Activated T-cell treated with anti-CD3 and anti-CD28 coated beads, Interleukin-2, amount 50 U/mL, for 24 hours (primary cell): ENCODE data around the gene CTNNA3.
"Not testable (repeated sequence)": the region's sequence is repeated elsewhere in the genome, so short reads cannot be mapped to it uniquely, and the experiment has no call there.

ENCODE experiments used
- DNase-seq: peaks from one replicate; pipeline ENCODE4 v3.0.0-alpha.2; 2020
- H3K27ac Mint-ChIP-seq: 2 replicates; pipeline ENCODE4 v1.8.0; 2020; ENCODE audit warnings: mild to moderate bottlenecking, mixed read lengths
- H3K27me3 Mint-ChIP-seq: 2 replicates; pipeline ENCODE4 v1.8.0; 2020; ENCODE audit warnings: mixed read lengths
- H3K36me3 Mint-ChIP-seq: 2 replicates; pipeline ENCODE4 v1.8.0; 2020; ENCODE audit warnings: low read depth, mixed read lengths
- H3K4me1 Mint-ChIP-seq: 2 replicates; pipeline ENCODE4 v1.8.0; 2020; ENCODE audit warnings: low read depth, mixed read lengths
- H3K4me3 Mint-ChIP-seq: 2 replicates; pipeline ENCODE4 v1.8.0; 2020; ENCODE audit warnings: mild to moderate bottlenecking, moderate library complexity, mixed read lengths
- H3K9me3 Mint-ChIP-seq: 2 replicates; pipeline ENCODE4 v1.8.0; 2020; ENCODE audit warnings: mixed read lengths

Gene CTNNA3

DNA sequence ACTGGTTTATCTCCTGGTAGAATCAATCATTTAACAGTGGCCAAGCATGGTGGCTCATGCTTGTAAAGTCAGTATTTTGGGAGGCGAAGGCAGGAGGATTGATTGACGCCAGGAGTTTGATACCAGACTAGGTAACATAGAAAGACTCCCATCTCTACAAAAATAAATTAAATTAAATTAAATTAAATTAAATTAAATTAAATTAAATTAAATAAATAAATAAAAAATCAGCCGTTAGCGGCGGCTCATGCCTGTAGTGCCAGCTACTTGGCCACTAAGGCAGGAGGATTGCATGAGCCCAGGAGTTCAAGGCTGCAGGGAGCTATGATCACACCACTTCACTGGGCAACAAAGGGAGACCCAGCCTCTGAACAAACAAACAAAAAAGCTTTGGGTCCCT lies 427.8 kb downstream of the CTNNA3 start:
- Mint-ChIP-seq H3K27me3 (no peaks in the 10 kb centered on the region), H3K9me3 (no peaks in the 10 kb centered on the region), H3K36me3 (no peaks in the 10 kb centered on the region), H3K4me3 (no peak overlapping the region), H3K4me1 (no peaks in the 10 kb centered on the region), H3K27ac (no peak overlapping the region)
- DNase-seq, result no peak

DNA sequence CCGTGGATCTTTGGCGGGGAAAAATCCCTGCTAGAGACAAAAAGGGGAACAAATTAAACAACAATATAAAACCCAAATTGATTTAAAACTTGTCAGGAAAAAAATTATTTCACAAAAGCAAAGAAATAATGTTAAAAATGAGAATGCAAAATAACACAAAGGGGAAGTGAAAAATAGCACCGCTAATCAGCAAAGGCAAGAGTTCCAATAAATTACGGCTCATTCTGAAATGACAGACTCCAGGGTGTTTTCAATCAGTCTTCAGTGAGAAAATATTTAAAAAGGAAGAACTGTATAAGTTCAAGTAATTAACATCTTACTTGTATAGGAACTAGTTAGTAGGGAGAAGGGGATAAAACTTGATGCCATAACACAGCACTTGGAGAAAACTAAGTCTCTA lies 433.3 kb downstream of the CTNNA3 start:
- Mint-ChIP-seq H3K4me3 (no peak overlapping the region), H3K27ac (no peak overlapping the region), H3K9me3 (no peaks in the 10 kb centered on the region), H3K36me3 (no peaks in the 10 kb centered on the region), H3K27me3 (peaks cover 4% of the 10 kb centered on the region), H3K4me1 (no peaks in the 10 kb centered on the region)
- DNase-seq, result no peak

DNA sequence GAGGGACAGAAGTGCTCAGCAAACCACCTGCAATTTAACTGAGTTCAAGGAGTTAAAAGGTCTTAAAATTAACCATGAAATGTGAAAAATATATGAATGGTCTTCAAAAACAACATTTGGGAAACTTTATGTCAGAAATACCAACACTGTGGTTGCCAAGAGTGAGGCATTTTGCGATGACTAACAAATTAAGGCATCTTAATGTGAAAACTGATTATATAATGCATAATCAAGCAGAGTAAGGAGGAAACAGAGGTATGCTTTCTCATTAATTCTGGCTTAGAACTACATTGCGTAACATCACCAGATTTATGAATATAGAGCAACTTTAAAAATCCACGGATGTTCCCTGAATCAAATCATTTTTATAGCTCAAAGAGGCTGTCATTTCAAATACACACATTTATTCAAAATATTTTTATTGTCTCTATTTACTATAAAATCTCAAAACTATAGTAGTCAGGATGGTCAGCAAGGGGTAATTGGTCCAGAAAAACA lies 434.6 kb downstream of the CTNNA3 start:
- DNase-seq, result no peak
- Mint-ChIP-seq H3K36me3 (no peaks in the 10 kb centered on the region), H3K27me3 (peaks cover 4% of the 10 kb centered on the region), H3K9me3 (no peaks in the 10 kb centered on the region), H3K4me1 (no peaks in the 10 kb centered on the region), H3K4me3 (no peak overlapping the region), H3K27ac (no peak overlapping the region)

GRCh38 chr10:67259319-67259929 lies 436.6 kb downstream of the CTNNA3 start:
- H3K27me3 Mint-ChIP-seq, result peaks cover 4% of the 10 kb centered on the region
- no peak overlapping the region for H3K4me3 Mint-ChIP-seq
- no peaks in the 10 kb centered on the region for H3K9me3 Mint-ChIP-seq
- no peaks in the 10 kb centered on the region for H3K4me1 Mint-ChIP-seq
- DNase-seq, result no peak
- no peaks in the 10 kb centered on the region for H3K36me3 Mint-ChIP-seq
- no peak overlapping the region for H3K27ac Mint-ChIP-seq

GRCh38 chr10:67257427-67258144 lies 438.4 kb downstream of the CTNNA3 start:
- Mint-ChIP-seq H3K9me3 (no peaks in the 10 kb centered on the region), H3K36me3 (no peaks in the 10 kb centered on the region), H3K27me3 (peaks cover 1% of the 10 kb centered on the region), H3K4me1 (no peaks in the 10 kb centered on the region), H3K4me3 (no peak overlapping the region), H3K27ac (no peak overlapping the region)
- DNase-seq, result no peak

DNA sequence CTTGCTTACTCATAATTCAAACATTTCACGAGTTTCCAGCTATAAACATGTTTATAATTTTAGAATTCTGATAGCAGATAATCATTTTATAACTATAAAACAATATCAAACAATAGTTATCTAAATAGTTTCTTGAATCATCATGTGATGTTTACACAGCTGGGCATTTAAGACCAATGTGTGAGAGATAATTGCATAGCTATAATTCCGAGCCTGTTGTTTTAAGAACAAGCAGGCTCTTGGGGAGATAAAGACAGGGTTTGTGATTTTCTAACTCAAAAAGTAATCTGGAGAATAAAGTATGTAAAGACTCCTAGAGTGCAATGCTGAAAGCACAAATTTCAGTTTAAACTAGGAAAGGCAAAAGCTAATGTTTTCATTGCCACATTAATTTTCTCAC lies 439.0 kb downstream of the CTNNA3 start:
- Mint-ChIP-seq H3K36me3 (no peaks in the 10 kb centered on the region), H3K4me1 (no peaks in the 10 kb centered on the region), H3K4me3 (no peak overlapping the region), H3K27me3 (no peaks in the 10 kb centered on the region), H3K27ac (no peak overlapping the region), H3K9me3 (no peaks in the 10 kb centered on the region)
- DNase-seq, result no peak

GRCh38 chr10:67250686-67251085 lies 445.3 kb downstream of the CTNNA3 start:
- H3K4me1 Mint-ChIP-seq, result no peaks in the 10 kb centered on the region
- no peak overlapping the region for H3K4me3 Mint-ChIP-seq
- no peak overlapping the region for H3K27ac Mint-ChIP-seq
- H3K36me3 Mint-ChIP-seq, result no peaks in the 10 kb centered on the region
- no peak for DNase-seq
- no peaks in the 10 kb centered on the region for H3K9me3 Mint-ChIP-seq
- no peaks in the 10 kb centered on the region for H3K27me3 Mint-ChIP-seq

GRCh38 chr10:67246066-67246555 lies 449.9 kb downstream of the CTNNA3 start:
- H3K4me3 Mint-ChIP-seq, result no peak overlapping the region
- H3K9me3 Mint-ChIP-seq, result no peaks in the 10 kb centered on the region
- H3K4me1 Mint-ChIP-seq, result no peaks in the 10 kb centered on the region
- no peaks in the 10 kb centered on the region for H3K27me3 Mint-ChIP-seq
- no peak for DNase-seq
- no peaks in the 10 kb centered on the region for H3K36me3 Mint-ChIP-seq
- no peak overlapping the region for H3K27ac Mint-ChIP-seq

- no peaks in the 10 kb centered on the region for H3K36me3 Mint-ChIP-seq
- H3K9me3 Mint-ChIP-seq, result no peaks in the 10 kb centered on the region
- no peak overlapping the region for H3K4me3 Mint-ChIP-seq
- H3K27ac Mint-ChIP-seq, result no peak overlapping the region
- no peaks in the 10 kb centered on the region for H3K4me1 Mint-ChIP-seq
- H3K27me3 Mint-ChIP-seq, result no peaks in the 10 kb centered on the region
- no peak for DNase-seq
These were observed 453.5 kb downstream of the CTNNA3 start for GRCh38 chr10:67242528-67242927.

DNA sequence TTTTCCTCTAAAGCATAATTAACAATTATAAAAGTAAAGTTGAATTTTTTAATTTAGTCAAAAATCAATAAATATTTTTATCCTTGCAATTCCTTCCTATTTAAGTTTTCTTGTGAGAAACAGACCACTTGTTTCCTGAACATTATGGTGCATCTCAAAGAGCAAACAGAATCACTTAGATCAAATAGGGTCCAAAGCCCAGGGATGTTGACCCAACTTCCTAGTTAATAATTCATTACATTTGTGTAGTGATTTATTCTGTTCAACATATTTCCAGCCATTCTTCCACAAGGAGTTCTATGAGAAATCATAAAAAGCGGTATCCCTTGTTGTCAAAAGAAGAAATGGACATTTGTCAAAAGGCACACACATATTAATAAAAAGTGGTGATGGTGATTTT lies 454.5 kb downstream of the CTNNA3 start:
- H3K27me3 Mint-ChIP-seq, result no peaks in the 10 kb centered on the region
- H3K4me1 Mint-ChIP-seq, result no peaks in the 10 kb centered on the region
- no peak overlapping the region for H3K4me3 Mint-ChIP-seq
- H3K27ac Mint-ChIP-seq, result no peak overlapping the region
- no peak for DNase-seq
- H3K36me3 Mint-ChIP-seq, result no peaks in the 10 kb centered on the region
- H3K9me3 Mint-ChIP-seq, result peaks cover 2% of the 10 kb centered on the region

- no peak overlapping the region for H3K4me3 Mint-ChIP-seq
- H3K36me3 Mint-ChIP-seq, result no peaks in the 10 kb centered on the region
- no peak for DNase-seq
- H3K9me3 Mint-ChIP-seq, result peaks cover 2% of the 10 kb centered on the region
- H3K27ac Mint-ChIP-seq, result no peak overlapping the region
- H3K27me3 Mint-ChIP-seq, result no peaks in the 10 kb centered on the region
- H3K4me1 Mint-ChIP-seq, result no peaks in the 10 kb centered on the region
These were observed 456.0 kb downstream of the CTNNA3 start for GRCh38 chr10:67239864-67240497.

GRCh38 chr10:67230680-67231500 lies 465.1 kb downstream of the CTNNA3 start:
- not testable (repeated sequence) for H3K4me1 Mint-ChIP-seq, H3K4me3 Mint-ChIP-seq, DNase-seq, H3K36me3 Mint-ChIP-seq, H3K27ac Mint-ChIP-seq
- Mint-ChIP-seq H3K27me3 (peaks cover 22% of the 10 kb centered on the region), H3K9me3 (peaks cover 18% of the 10 kb centered on the region)

GRCh38 chr10:67225226-67225625 lies 470.8 kb downstream of the CTNNA3 start:
- H3K27me3 Mint-ChIP-seq, result peaks cover 23% of the 10 kb centered on the region
- no peaks in the 10 kb centered on the region for H3K4me1 Mint-ChIP-seq
- no peak for DNase-seq
- no peak overlapping the region for H3K4me3 Mint-ChIP-seq
- no peaks in the 10 kb centered on the region for H3K36me3 Mint-ChIP-seq
- peaks cover 21% of the 10 kb centered on the region for H3K9me3 Mint-ChIP-seq
- no peak overlapping the region for H3K27ac Mint-ChIP-seq

- no peaks in the 10 kb centered on the region for H3K36me3 Mint-ChIP-seq
- no peak overlapping the region for H3K4me3 Mint-ChIP-seq
- DNase-seq, result no peak
- H3K27ac Mint-ChIP-seq, result no peak overlapping the region
- H3K27me3 Mint-ChIP-seq, result peaks cover 16% of the 10 kb centered on the region
- no peaks in the 10 kb centered on the region for H3K4me1 Mint-ChIP-seq
- H3K9me3 Mint-ChIP-seq, result peaks cover 15% of the 10 kb centered on the region
These were observed 471.4 kb downstream of the CTNNA3 start for GRCh38 chr10:67224553-67224952.
